ENCODE measurements around the gene ABR. TPM values are rescaled to one million over a fixed set of nuclear protein-coding genes. Genes with fewer than 3 reads are reported as not detected.

ABR gene
- total RNA-seq, 2 donors from 2014 or later = 71.4 to 87.2 TPM

DNA sequence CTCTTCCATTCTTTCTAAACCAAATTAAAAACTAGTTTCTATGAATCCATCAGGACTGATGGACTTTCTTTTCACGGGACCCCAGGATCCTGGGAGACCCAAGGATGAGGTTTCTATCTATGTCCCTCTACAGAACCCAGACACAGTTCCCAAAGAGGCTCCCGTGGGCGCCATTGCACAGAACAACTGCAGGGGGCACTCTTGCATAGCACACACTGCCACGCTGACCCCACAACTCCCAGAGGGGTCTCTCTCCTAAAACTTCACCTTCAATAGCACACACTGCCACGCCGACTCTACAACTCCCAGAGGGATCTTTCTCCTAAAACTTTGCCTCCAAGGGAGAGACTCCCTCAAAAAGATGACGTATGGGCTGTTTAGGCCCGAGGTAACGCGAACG, 9.0 kb downstream of the ABR start:
- no peaks in the 10 kb centered on the region for H3K4me1 Mint-ChIP-seq
- no peaks in the 10 kb centered on the region for H3K9me3 Mint-ChIP-seq
- no peak overlapping the region for H3K4me3 Mint-ChIP-seq
- no peak for ATAC-seq (replicated peaks)
- no peaks in the 10 kb centered on the region for H3K27me3 Mint-ChIP-seq
- H3K27ac Mint-ChIP-seq = no peak overlapping the region
- no peaks in the 10 kb centered on the region for H3K36me3 Mint-ChIP-seq (ENCODE audit: low read depth)

DNA sequence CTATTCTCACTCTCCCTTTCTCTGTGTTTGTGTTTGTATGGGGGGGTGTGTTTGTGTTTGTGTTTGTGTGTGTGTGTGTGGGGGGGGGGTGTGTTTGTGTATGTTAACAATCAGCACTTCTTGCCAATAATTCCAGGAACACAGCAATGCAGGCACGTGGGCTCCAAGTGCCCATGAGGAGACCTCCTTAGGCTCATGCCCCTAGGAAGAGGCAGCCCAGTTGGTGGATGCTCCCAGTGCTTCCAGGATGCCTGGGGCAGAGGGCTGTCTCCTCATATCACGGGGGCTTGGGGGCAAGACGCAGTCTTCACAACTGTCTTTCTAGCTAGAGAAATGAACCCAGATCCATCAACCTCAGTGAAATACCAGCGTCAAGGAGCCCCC, 9.9 kb downstream of the ABR start:
- H3K36me3 Mint-ChIP-seq (ENCODE audit: low read depth) = no peaks in the 10 kb centered on the region
- no peaks in the 10 kb centered on the region for H3K4me1 Mint-ChIP-seq
- H3K27ac Mint-ChIP-seq = no peak overlapping the region
- H3K4me3 Mint-ChIP-seq = no peak overlapping the region
- ATAC-seq (replicated peaks) = no peak
- no peaks in the 10 kb centered on the region for H3K9me3 Mint-ChIP-seq
- no peaks in the 10 kb centered on the region for H3K27me3 Mint-ChIP-seq

DNA sequence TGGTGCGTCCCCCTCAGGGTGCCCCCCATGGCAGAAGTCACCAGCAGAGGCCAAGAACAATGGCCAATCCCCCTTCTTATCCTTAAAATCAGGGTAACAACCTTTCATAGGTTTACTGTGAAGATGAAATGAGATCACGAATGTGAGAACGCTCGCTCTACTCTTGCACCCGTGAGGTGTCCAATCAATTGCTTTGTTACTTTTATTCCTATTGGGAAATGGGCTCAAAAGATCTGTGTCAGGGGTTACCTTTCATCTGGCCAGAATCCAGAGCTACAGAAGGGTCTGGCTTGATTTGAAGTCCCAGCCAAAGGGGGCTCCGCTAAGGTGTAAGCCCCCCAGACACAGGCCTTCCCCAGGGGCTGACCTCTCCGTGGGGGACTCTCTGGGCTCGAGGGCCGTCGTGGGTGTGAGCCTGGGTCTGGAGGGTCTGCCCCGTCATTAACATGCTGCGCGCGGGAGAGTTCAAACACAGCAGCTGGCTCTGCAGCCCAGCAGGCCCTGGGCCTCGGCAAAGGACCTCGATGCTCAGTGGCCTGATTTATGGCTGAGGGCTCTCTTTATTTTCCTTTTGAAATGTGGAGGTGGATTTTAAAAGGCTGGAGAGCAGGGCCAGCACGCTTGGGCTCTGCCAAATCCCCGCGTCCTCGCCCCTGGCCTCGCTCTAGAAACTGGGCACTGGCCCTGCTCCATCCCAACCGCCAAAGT, 10.4 kb downstream of the ABR start:
- Mint-ChIP-seq H3K9me3 (no peaks in the 10 kb centered on the region), H3K4me3 (no peak overlapping the region), H3K27ac (no peak overlapping the region)

DNA sequence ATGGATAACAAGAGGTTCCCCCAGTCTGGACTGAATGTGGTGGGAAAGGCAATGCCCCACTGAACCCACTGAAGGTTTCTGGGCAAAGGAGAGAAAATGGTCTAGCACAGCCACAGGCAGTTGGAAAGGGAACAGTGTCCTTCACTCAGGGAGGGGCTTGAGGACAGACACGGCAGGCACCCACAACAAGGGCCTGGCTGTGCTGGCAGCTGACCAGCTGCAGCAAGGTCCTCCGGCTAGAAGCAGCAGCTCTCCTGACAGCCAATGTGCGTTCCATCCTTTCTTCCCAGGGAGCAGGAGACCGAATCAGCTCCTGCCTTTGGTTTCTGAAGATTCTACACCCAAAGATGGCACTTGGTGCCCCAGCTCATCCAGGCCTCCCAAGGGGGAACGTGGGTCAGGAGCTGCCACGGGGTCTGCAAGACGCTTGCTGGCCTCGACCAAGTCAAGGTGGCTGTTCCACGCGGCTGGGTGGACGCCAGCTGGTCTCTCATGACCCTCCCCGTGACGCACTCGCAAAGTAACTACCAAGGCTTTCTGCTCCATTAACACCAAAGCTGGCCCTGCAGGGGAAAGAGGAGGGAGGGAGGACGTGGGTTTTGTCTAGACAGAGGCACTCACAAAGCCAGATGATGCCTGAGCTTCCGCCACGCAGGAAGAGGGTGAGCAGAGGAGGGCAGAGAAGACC, 11.1 kb downstream of the ABR start:
- Mint-ChIP-seq H3K9me3 (no peaks in the 10 kb centered on the region), H3K4me3 (no peak overlapping the region), H3K36me3 (ENCODE audit: low read depth) (no peaks in the 10 kb centered on the region), H3K27me3 (no peaks in the 10 kb centered on the region), H3K27ac (peak overlapping the region; percentile 61), H3K4me1 (no peaks in the 10 kb centered on the region)
- no peak for ATAC-seq (replicated peaks)

More for the DNA sequence above, 10.4 kb downstream of the ABR start:
- no peak for ATAC-seq (replicated peaks)
- no peaks in the 10 kb centered on the region for H3K27me3 Mint-ChIP-seq
- no peaks in the 10 kb centered on the region for H3K36me3 Mint-ChIP-seq (ENCODE audit: low read depth)
- H3K4me1 Mint-ChIP-seq = no peaks in the 10 kb centered on the region

DNA sequence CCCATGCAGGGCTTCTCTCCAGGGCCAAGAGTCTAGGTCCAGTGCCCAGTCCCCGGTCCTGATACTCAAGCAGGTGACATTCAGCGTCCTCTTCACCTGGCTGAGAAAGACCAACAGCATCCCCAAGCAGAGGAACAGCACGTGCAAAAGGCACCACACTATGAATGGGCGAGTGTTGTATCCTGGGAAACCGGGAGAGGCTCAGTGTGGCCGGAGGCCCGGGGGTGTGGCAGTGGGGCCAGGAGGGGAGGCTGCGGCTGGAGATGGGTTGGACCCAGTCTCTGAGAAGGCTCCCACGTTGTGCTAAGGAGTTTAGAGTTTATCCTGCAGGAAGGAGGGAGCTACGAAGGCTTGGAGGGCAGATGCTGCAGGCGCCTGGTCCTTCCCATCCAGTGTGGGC, 13.5 kb downstream of the ABR start:
- no peak overlapping the region for H3K4me3 Mint-ChIP-seq
- H3K27me3 Mint-ChIP-seq = no peaks in the 10 kb centered on the region
- no peaks in the 10 kb centered on the region for H3K4me1 Mint-ChIP-seq
- H3K27ac Mint-ChIP-seq = no peak overlapping the region
- H3K36me3 Mint-ChIP-seq (ENCODE audit: low read depth) = no peaks in the 10 kb centered on the region
- no peaks in the 10 kb centered on the region for H3K9me3 Mint-ChIP-seq
- ATAC-seq (replicated peaks) = no peak

DNA sequence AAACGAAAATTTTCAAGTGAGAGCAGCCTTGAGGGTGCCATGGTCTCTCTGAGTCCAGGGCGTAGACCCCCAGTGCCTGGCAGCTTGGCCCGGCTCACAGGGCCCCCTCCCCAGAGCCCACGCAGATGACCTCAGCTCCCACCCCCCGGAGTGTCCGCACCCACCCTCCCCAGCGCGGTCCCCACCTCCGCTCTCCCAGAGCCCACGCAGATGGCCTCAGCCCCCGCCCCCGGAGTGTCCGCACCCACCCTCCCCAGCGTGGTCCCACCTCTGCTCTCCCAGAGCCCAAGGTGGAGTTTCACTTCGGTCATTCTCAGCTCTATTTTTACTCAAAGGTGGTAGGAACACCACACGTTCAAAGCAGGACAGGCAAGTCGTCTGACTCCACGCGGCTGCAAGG, 13.9 kb downstream of the ABR start:
- Mint-ChIP-seq H3K4me1 (no peaks in the 10 kb centered on the region), H3K27me3 (no peaks in the 10 kb centered on the region), H3K4me3 (no peak overlapping the region), H3K36me3 (ENCODE audit: low read depth) (no peaks in the 10 kb centered on the region), H3K27ac (no peak overlapping the region), H3K9me3 (no peaks in the 10 kb centered on the region)
- no peak for ATAC-seq (replicated peaks)

DNA sequence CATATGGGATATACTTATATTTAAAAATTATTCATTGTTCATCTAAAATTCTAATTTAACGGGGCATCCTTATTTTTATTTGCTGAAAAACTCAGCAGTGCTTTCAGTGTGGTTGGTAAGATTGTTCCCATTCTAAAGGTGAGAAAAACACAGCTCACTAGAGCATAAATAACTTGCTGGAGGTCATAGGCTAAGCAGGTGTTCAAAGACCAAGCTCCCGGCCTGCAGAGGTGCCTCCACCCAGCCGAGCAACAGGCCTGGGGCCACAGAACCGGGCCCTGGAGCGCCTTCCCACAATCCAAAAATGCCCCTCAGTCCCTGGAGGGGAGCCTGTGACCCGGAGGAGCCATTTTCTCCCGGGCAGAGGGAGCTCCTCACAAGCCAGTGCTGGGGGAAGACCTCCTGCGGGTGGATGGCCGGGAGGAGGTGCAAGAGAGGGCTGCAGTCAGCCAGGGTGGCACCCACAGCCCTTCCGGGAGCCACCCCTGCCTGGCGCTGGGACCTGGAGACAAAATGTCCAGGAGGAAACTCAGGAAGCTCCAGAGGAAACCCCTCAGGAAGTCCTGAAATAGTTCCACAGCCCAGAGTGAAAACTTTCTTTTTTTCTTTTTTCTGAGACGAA, 14.7 kb downstream of the ABR start:
- Mint-ChIP-seq H3K27me3 (no peaks in the 10 kb centered on the region), H3K27ac (no peak overlapping the region), H3K4me3 (no peak overlapping the region), H3K36me3 (ENCODE audit: low read depth) (no peaks in the 10 kb centered on the region), H3K4me1 (no peaks in the 10 kb centered on the region), H3K9me3 (no peaks in the 10 kb centered on the region)
- no peak for ATAC-seq (replicated peaks)

DNA sequence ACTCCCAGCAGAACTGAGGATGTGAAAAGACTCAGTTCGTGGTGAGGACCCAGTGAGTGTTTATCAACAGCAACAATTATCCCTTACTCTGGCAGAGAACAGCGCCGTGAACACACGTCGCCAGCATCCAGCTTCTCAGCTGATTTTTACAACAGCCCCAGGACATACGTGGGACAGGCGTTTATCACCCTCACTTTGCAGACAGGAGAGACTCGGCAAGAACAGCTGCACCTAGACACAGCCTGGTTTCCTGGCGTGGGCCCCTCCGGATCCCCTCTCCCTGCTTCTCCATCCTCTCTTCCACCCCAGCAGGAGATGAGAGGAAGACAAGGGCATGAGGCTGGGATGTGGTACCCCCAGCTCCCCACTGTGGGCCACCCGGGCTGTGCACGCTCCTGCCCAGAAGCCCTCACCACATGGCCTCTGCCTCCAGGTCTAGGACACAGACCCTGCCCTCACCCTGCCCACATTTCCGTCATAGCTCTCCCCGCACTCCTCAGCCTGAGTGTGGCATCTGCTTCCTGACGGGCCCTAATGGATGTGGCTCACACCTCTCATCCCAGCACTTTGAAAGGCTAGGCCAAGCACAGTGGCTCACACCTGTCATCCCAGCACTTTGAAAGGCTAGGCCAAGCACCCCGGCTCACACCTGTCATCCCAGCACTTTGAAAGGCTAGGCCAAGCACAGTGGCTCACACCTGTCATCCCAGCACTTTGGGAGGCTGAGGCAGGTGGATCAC, 17.5 kb downstream of the ABR start:
- no peak for ATAC-seq (replicated peaks)
- H3K27ac Mint-ChIP-seq = no peak overlapping the region
- H3K4me1 Mint-ChIP-seq = no peaks in the 10 kb centered on the region
- H3K36me3 Mint-ChIP-seq (ENCODE audit: low read depth) = peaks cover 5% of the 10 kb centered on the region
- no peak overlapping the region for H3K4me3 Mint-ChIP-seq
- H3K9me3 Mint-ChIP-seq = no peaks in the 10 kb centered on the region
- H3K27me3 Mint-ChIP-seq = no peaks in the 10 kb centered on the region

DNA sequence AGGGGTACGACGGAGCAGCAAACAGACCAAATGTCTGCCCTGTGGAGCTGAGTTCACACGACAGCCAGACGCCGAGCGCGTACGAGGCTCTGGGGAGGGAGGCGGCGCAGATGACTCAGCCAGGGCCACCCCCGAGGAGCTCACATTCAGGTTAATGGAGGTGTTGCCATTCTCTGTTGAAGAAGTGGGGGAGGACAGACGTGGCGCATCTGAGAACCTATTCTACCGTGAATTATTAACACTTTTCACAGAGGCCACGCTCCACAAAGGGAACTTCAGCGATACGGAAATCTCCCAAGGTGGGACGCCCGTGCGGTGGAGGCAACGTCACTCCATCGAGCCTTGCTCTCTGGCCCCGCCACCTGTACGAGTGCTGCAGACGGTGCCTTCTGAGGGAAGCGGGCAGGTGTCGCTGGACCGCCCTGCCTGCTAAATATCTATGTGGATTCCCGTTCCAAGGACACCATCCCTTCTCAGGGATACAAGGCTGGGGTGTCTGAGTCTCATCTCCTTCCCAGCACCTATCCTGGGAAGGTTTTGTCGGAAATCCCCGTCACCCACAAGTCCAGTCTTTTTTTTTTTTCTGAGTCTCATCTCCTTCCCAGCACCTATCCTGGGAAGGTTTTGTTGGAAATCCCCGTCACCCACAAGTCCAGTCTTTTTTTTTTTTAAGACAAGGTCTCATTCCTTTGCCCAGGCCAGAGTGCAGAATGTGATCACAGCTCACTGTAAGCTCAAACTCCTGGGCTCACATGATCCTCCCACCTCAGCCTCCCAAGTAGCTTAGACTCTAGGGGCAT, 19.0 kb downstream of the ABR start:
- Mint-ChIP-seq H3K4me3 (no peak overlapping the region), H3K9me3 (no peaks in the 10 kb centered on the region), H3K36me3 (ENCODE audit: low read depth) (peaks cover 5% of the 10 kb centered on the region), H3K27me3 (no peaks in the 10 kb centered on the region), H3K4me1 (no peaks in the 10 kb centered on the region), H3K27ac (no peak overlapping the region)
- ATAC-seq (replicated peaks) = no peak

DNA sequence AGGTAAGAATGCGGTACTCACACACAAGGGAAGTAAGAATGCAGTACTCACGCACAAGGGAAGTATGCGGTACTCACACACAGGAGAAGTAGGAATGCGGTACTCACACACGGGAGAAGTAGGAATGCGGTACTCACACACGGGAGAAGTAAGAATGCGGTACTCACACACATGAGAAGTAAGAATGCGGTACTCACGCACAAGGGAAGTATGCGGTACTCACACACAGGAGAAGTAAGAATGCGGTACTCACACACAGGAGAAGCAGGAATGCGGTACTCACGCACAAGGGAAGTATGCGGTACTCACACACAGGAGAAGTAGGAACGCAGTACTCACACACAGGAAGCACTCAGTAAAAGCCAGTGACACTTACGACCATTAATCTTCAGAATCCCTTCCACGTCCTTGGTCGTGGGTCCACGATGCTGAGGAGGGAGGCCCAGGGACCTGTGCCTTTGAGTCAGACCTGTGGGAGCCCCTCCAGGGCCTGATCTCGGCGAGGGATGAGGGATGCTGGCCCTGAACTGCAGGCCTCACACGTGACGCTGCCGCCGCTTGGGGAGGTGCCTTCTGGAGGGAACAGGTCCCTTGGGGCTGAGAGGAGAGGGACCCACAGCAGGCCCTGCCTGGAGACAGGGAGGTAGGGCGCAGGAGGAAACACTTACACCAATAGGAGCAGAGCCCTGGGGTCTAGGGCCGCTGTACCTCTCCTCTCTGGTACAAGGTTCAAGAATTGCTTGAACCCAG, 20.2 kb downstream of the ABR start:
- Mint-ChIP-seq H3K4me3 (no peak overlapping the region), H3K27me3 (no peaks in the 10 kb centered on the region), H3K27ac (no peak overlapping the region), H3K9me3 (no peaks in the 10 kb centered on the region), H3K36me3 (ENCODE audit: low read depth) (peaks cover 5% of the 10 kb centered on the region), H3K4me1 (no peaks in the 10 kb centered on the region)
- no peak for ATAC-seq (replicated peaks)

DNA sequence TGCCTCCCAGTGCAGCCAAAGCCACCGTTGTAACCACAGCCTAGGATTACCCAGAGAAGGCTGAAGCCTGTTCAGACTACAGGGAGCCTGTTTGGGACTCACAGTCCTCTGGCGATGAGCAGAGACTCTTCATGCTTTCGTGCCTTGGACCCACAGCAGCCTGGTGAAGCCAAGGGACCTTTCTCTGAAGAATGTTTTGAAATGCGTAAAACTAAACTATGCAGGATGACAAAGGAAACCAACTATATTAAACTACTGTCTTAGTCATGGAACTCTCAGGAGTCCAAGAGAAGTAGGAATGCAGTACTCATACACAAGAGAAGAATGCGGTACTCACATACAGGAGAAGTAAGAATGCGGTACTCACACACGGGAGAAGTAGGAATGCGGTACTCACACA, 20.9 kb downstream of the ABR start:
- Mint-ChIP-seq H3K27me3 (no peaks in the 10 kb centered on the region), H3K36me3 (ENCODE audit: low read depth) (peaks cover 5% of the 10 kb centered on the region), H3K27ac (no peak overlapping the region), H3K4me1 (no peaks in the 10 kb centered on the region), H3K9me3 (no peaks in the 10 kb centered on the region), H3K4me3 (no peak overlapping the region)
- no peak for ATAC-seq (replicated peaks)

DNA sequence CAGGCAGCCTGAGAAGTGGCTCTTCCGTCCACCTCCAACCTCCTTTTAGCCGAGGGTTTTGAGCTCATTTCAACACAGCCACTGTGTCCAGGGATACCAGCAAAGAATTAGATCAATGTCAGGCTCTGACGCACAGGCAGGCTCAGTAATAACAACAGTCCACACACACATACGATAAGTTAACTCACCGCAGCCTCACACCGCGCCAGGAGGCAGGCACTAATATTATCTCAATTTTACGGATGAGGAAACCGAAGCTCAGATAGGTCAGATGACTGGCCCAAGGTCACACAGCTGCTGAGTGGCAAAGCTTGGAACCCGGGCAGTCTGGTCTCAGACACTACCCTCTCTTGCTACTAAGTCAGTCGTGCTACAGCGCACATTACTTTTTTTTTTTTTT, 22.9 kb downstream of the ABR start:
- H3K27me3 Mint-ChIP-seq = no peaks in the 10 kb centered on the region

DNA sequence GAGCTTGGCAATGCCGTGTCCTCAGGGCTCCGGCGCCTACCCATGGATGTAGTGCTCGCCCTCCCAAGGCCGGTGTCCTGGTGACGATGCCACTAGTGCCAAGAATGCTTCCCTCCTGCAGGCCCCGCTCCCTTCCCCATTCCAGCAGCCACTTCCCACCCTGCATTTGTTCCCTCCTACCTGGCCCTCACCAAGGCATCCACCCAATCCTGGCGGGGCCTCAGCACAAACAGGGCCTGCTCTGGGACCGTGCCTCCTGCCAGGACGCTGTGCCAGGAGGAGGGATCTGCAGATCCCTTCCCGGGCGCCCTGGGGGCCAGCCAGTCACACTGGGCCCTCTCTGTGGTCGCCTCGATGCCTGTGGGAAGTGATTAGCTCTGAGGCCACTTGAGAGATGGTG, 25.1 kb downstream of the ABR start:
- H3K4me3 Mint-ChIP-seq = no peak overlapping the region
- no peak for ATAC-seq (replicated peaks)

More for the DNA sequence above, 22.9 kb downstream of the ABR start:
- no peak for ATAC-seq (replicated peaks)
- Mint-ChIP-seq H3K4me1 (no peaks in the 10 kb centered on the region), H3K4me3 (no peak overlapping the region), H3K27ac (no peak overlapping the region), H3K36me3 (ENCODE audit: low read depth) (peaks cover 5% of the 10 kb centered on the region), H3K9me3 (no peaks in the 10 kb centered on the region)

More for the DNA sequence above, 25.1 kb downstream of the ABR start:
- Mint-ChIP-seq H3K27ac (no peak overlapping the region), H3K36me3 (ENCODE audit: low read depth) (peaks cover 5% of the 10 kb centered on the region), H3K9me3 (no peaks in the 10 kb centered on the region), H3K4me1 (no peaks in the 10 kb centered on the region), H3K27me3 (no peaks in the 10 kb centered on the region)

All from activated T-helper 17 cell treated with anti-CD3 and anti-CD28 coated beads, Interleukin-2, amount 50 U/mL, for 72 hours (primary cell).